Measurements from ENCODE around the gene MMP20.

- TF ChIP-seq CTCF (IDR thresholded peaks at IDR 0.05; ENCODE audit: extremely low read depth in 1 of 2, insufficient read depth in 1 of 2, low read depth in 1 of 2, low read length in 2 of 2) = no peak
- no peak for TF ChIP-seq POLR2A (IDR thresholded peaks at IDR 0.05; ENCODE audit: low read depth, low read length)
- TF ChIP-seq EZH2 (IDR thresholded peaks at IDR 0.05; ENCODE audit: borderline replicate concordance, low read depth, low read length, severe bottlenecking) = no peak
- TF ChIP-seq POLR2AphosphoS5 (IDR thresholded peaks at IDR 0.05; ENCODE audit: insufficient read depth, low read depth, low read length) = no peak
- TF ChIP-seq, protein P1, sequence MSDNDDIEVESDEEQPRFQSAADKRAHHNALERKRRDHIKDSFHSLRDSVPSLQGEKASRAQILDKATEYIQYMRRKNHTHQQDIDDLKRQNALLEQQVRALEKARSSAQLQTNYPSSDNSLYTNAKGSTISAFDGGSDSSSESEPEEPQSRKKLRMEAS (IDR thresholded peaks at IDR 0.05; ENCODE audit: insufficient read depth, insufficient read length) = no peak
- TF ChIP-seq JUN (IDR thresholded peaks at IDR 0.05; ENCODE audit: borderline replicate concordance, insufficient read depth, insufficient read length, low read depth) = no peak
Measured at GRCh38 chr11:102583141-102583873, 41.8 kb downstream of the MMP20 start.

All from endothelial cell of umbilical vein (primary cell).